Activated effector memory CD4-positive, alpha-beta T cell treated with Interleukin-2 at 50 U/mL for 16 hours (primary cell): ENCODE measurements around the gene RPS19.

ENCODE experiments used
- DNase-seq: peaks from one replicate; pipeline ENCODE4 v3.0.0-alpha.2; 2020

RPS19 gene

GRCh38 chr19:41915776-41916414, 55.8 kb downstream of the RPS19 start:
- DNase-seq = no peak

DNA sequence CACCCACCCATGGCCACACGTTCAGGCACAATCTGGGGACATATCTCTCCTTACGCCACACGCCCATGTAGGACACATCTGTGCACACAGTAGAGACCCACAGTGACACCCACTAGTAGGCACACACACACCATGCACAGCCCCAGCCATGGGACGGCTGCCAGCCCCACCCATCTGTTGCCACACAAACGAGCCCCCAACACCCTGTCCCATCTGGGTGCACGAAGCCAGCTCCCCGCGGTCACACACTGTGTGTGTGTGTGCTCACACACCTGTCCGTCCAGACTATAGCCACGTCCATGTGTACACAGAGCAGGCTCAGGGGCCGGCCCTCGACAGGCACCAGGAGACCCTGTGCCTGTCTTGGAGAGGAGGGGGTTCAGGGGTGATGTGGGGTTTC, 57.6 kb downstream of the RPS19 start:
- no peak for DNase-seq

- no peak for DNase-seq
Observed at GRCh38 chr19:41918095-41918494, 58.0 kb downstream of the RPS19 start.

DNA sequence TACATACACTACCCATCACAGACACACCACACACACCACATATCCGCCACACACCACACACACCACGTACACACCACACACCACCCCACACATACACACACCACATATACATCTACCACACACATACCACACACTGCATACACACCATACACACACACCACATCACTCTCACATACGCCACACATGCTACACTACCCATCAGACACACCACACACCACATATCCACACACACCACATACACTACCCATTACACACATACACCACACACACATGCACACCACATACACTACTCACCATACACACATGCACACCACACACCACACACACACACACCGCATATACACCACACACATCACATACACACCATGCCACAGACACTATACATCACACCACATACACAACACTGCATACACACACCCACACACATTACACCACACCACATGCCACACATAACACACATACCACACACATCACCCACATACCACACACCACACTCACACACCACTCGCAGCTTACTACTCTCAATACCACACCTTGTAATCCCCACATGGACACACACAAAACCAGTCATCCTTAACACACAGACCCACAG, 58.7 kb downstream of the RPS19 start:
- no peak for DNase-seq

DNA sequence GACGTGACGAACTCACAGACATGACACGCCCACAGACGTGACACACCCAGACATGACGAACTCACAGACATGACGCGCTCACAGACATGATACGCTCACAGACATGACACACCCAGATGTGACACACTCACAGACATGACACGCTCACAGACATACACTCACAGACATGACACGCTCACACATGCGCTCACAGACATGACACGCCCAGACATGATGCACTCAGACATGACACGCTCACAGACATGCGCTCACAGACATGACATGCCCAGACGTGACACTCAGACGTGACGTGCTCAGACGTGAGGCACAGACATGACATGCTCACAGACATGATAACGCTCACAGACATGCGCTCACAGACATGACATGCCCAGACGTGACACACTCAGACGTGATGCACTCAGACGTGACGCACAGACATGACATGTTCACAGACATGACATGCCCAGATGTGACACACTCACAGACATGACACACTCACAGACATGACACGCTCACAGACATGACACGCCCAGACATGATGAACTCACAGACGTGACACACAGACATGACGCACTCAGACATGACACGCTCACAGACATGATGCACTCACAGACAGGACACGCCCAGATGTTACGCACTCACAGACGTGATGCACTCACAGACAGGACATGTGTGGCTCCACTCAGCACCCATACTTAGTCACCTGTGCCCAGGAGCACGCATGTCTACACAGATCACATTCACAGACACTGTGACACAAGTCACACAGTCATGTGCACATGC, 60.1 kb downstream of the RPS19 start:
- DNase-seq = no peak

GRCh38 chr19:41920882-41921576, 61.0 kb downstream of the RPS19 start:
- no peak for DNase-seq

- no peak for DNase-seq
Observed at GRCh38 chr19:41921577-41922576, 61.8 kb downstream of the RPS19 start.
